BJ (cell line): ENCODE data around the gene MYBL2. TPM values are rescaled to one million over a fixed set of nuclear protein-coding genes. Genes with fewer than 3 reads are reported as not detected.

ENCODE experiments used
- CTCF ChIA-PET: fragments of 350-600 bp; formaldehyde crosslinking; extraction: SDS; loops from one replicate; lab custom pipeline; 2021; ENCODE audit warnings: antibody characterized with exemption, inconsistent platforms; lab: Yijun Ruan, JAX
- POLR2A ChIA-PET: fragments of 300-600 bp; sonication (Branson Sonifier 250); formaldehyde crosslinking; extraction: SDS; loops from one replicate; lab custom pipeline; 2021; ENCODE audit warnings: antibody characterized with exemption; lab: Charles Lee
- DNase-seq: peaks from one replicate; pipeline ENCODE4 v3.0.0-alpha.2; 2011; ENCODE audit warnings: low read depth
- H3K27me3 ChIP-seq: 2 replicates; pipeline ENCODE4 v1.6.0; 2011; ENCODE audit warnings: low read length; ENCODE audit not compliant: control insufficient read depth, insufficient read depth
- H3K36me3 ChIP-seq: 2 replicates; pipeline ENCODE4 v1.5.1; 2011; ENCODE audit warnings: low read length; ENCODE audit not compliant: control insufficient read depth, insufficient read depth
- H3K4me3 ChIP-seq: 2 replicates; pipeline ENCODE4 v1.5.1; 2011; ENCODE audit warnings: low read depth, mild to moderate bottlenecking, control low read depth, low read length
- polyA plus RNA-seq: library from polyadenylated mRNA; depleted of rRNA; stranded (reverse); fragments of >200 nt; gene quantifications from 2 replicates; pipeline ENCODE4 v1.2.3, GENCODE V29; 2011
- TF ChIP-seq, protein P1 (sequence below): IDR thresholded peaks from 2 replicates; pipeline ENCODE4 v1.5.1; 2011; ENCODE audit warnings: low read depth, mild to moderate bottlenecking, control low read depth, inconsistent platforms, low read length, moderate library complexity; ENCODE audit not compliant: insufficient read depth

The MYBL2 gene
- polyA plus RNA-seq, 1 experiment: 9.8 TPM

DNA sequence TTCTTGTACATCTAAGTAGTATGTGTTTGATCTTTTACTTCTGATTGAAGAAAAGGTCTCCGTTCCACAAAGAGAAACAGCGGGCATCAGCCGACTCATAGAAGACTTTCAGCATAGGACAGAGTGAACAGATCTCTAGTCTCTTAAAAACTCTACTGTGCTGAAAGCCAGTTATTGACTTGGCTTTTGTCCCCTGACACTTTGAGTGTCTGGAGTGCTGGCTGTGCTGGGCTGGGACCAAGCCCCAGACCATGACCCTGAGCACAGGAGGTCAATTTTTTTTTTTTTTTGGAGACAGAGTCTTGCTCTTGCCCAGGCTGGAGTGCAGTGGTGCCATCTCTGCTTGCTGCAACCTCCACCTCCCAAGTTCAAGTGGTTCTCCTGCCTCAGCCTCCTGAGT, 27.8 kb downstream of the MYBL2 start:
- H3K36me3 ChIP-seq: no peaks in the 10 kb centered on the region
- TF ChIP-seq, protein P1, sequence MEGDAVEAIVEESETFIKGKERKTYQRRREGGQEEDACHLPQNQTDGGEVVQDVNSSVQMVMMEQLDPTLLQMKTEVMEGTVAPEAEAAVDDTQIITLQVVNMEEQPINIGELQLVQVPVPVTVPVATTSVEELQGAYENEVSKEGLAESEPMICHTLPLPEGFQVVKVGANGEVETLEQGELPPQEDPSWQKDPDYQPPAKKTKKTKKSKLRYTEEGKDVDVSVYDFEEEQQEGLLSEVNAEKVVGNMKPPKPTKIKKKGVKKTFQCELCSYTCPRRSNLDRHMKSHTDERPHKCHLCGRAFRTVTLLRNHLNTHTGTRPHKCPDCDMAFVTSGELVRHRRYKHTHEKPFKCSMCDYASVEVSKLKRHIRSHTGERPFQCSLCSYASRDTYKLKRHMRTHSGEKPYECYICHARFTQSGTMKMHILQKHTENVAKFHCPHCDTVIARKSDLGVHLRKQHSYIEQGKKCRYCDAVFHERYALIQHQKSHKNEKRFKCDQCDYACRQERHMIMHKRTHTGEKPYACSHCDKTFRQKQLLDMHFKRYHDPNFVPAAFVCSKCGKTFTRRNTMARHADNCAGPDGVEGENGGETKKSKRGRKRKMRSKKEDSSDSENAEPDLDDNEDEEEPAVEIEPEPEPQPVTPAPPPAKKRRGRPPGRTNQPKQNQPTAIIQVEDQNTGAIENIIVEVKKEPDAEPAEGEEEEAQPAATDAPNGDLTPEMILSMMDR: no peak
- no peaks in the 10 kb centered on the region for H3K27me3 ChIP-seq
- H3K4me3 ChIP-seq: no peak overlapping the region
- DNase-seq: no peak
- POLR2A ChIA-PET: no interaction called here
- CTCF ChIA-PET: interaction anchor here (1.0 kb wide), 1 partner anchor 13 kb away, joined by 4 read pairs; no protein-coding TSS in a partner anchor

DNA sequence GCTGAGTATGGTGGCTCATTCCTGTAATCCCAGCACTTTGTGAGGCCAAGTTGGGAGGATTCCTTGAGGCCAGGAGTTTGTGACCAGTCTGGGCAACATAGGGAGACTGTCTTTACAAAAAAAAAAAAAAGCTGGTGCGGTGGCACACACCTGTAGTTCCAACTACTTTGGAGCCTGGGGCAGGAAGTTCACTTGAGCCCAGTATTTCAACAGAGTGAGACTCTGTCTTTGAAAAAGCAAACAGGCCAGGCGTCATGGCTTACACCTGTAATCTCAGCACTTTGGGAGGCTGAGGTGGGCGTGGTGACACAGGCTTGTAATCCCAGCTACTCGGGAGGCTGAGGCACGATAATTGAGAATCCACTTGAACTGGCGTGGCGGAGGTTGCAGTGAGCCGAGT, 28.7 kb downstream of the MYBL2 start:
- Histone ChIP-seq H3K36me3 (no peaks in the 10 kb centered on the region), H3K4me3 (no peak overlapping the region), H3K27me3 (no peaks in the 10 kb centered on the region)
- TF ChIP-seq, protein P1: no peak
- no peak for DNase-seq
- ChIA-PET CTCF (no interaction called here), POLR2A (no interaction called here)

DNA sequence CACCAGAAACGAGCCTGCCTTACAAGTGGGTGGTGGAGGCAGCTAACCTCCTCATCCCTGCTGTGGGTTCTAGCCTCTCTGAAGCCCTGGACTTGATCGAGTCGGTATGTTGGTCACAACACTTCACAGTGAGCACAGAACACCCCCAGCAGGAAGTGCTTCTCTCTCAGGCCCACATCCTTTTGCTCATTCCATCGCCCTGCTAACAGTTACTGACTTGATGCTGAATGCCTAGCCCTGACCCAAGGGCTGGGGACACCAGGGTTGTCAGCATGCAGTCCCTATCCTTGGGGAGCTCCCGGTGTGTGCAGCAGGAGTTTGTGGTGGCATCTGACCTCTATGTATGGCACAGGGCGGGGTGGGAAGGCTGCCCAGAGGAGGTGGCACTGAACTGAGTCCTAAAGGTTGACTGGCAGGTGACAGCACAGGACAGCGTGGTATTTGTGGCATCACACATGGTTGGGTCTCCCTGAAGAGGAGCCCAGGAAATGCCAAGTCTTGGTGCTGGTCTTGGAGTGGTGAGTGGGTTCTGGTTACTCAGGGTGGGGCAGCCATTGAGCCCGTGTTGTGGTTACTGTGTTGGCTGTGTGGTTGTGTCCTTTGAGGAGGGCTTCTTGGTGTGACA, 33.1 kb downstream of the MYBL2 start:
- no peaks in the 10 kb centered on the region for H3K36me3 ChIP-seq
- TF ChIP-seq, protein P1: no peak
- ChIA-PET POLR2A (no interaction called here), CTCF (no interaction called here)
- no peaks in the 10 kb centered on the region for H3K27me3 ChIP-seq
- DNase-seq: no peak
- no peak overlapping the region for H3K4me3 ChIP-seq

DNA sequence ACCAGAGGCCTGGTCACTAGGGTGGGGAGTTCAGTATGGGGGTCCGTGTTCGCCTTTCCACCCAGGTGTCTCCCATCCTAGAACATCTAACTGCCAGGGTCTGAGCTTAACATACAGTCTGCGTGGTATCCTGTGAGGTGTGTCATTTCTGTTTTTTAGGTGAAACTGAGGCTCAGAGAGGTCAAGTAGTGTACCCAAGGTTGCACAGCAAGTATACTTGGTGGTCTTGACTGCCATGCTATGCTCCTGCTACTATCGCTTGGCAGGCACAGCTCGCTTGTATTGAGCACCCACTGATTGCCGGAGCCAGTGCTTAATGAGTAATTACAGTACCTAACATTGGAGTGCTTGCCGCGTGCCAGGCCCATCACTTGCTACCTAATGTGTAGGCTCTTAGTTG, 33.7 kb downstream of the MYBL2 start:
- ChIA-PET POLR2A (no interaction called here), CTCF (interaction anchor here (0.8 to 0.9 kb wide), 2 partner anchors 8 to 9 kb away, joined by 3 read pairs; no protein-coding TSS in a partner anchor)
- DNase-seq: no peak
- no peaks in the 10 kb centered on the region for H3K36me3 ChIP-seq
- no peaks in the 10 kb centered on the region for H3K27me3 ChIP-seq
- TF ChIP-seq, protein P1: no peak
- H3K4me3 ChIP-seq: no peak overlapping the region

DNA sequence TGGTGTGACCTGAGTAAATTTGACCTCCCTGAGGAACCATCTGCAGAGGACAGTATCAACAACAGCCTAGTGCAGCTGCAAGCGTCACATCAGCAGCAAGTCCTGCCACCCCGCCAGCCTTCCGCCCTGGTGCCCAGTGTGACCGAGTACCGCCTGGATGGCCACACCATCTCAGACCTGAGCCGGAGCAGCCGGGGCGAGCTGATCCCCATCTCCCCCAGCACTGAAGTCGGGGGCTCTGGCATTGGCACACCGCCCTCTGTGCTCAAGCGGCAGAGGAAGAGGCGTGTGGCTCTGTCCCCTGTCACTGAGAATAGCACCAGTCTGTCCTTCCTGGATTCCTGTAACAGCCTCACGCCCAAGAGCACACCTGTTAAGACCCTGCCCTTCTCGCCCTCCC, 35.6 kb downstream of the MYBL2 start:
- Histone ChIP-seq H3K36me3 (no peaks in the 10 kb centered on the region), H3K27me3 (no peaks in the 10 kb centered on the region), H3K4me3 (no peak overlapping the region)
- ChIA-PET CTCF (interaction anchor here (1.2 kb wide), 1 partner anchor 378 kb away, joined by 3 read pairs; no protein-coding TSS in a partner anchor), POLR2A (no interaction called here)
- TF ChIP-seq, protein P1: no peak
- DNase-seq: no peak
